MM.1S (cell line): Measurements from ENCODE around the gene WNT8B.

Source experiments
- DNase-seq: peaks from one replicate; pipeline ENCODE4 v3.0.0-alpha.2; 2015
- H2AFZ ChIP-seq: fragments of 300-600 bp; sonication (generic); 2 replicates; pipeline ENCODE4 v1.6.0; 2016; ENCODE audit warnings: antibody characterized with exemption, low read length
- H3F3A ChIP-seq: fragments of 300-600 bp; sonication (generic); 2 replicates; pipeline ENCODE4 v1.6.1; 2016; ENCODE audit warnings: mild to moderate bottlenecking, antibody characterized with exemption, low read length, moderate library complexity, mixed read lengths; ENCODE audit not compliant: insufficient read depth
- H3K27ac ChIP-seq: fragments of 300-600 bp; sonication (generic); 2 replicates; pipeline ENCODE4 v1.5.1; 2016; ENCODE audit warnings: mild to moderate bottlenecking, low read length
- H3K27me3 ChIP-seq: fragments of 300-600 bp; sonication (generic); replicated peaks from 2 replicates; pipeline ENCODE4 v1.6.0; 2016; ENCODE audit warnings: low read length; ENCODE audit not compliant: insufficient read depth
- H3K36me3 ChIP-seq: fragments of 300-600 bp; sonication (generic); replicated peaks from 2 replicates; pipeline ENCODE4 v1.6.1; 2016; ENCODE audit warnings: mild to moderate bottlenecking, low read length, mixed read lengths; ENCODE audit not compliant: insufficient read depth
- H3K4me1 ChIP-seq: fragments of 300-600 bp; sonication (generic); 2 replicates; pipeline ENCODE4 v1.6.1; 2016; ENCODE audit warnings: low read length, mixed read lengths
- H3K4me2 ChIP-seq: fragments of 300-600 bp; sonication (generic); 2 replicates; pipeline ENCODE4 v1.6.0; 2016; ENCODE audit warnings: low read depth, low read length
- H3K4me3 ChIP-seq: fragments of 300-600 bp; sonication (generic); 2 replicates; pipeline ENCODE4 v1.5.1; 2016; ENCODE audit warnings: low read length, mixed read lengths
- H3K79me2 ChIP-seq: fragments of 300-600 bp; sonication (generic); 2 replicates; pipeline ENCODE4 v1.6.1; 2016; ENCODE audit warnings: mixed run types, low read length, mixed read lengths
- H3K9ac ChIP-seq: fragments of 300-600 bp; sonication (generic); 2 replicates; pipeline ENCODE4 v1.6.1; 2016; ENCODE audit warnings: low read length, mixed read lengths
- H3K9me2 ChIP-seq: fragments of 300-600 bp; sonication (generic); replicated peaks from 2 replicates; pipeline ENCODE4 v1.6.1; 2016; ENCODE audit warnings: mild to moderate bottlenecking, low read length, mixed read lengths; ENCODE audit not compliant: insufficient read depth
- H3K9me3 ChIP-seq: fragments of 300-600 bp; sonication (generic); replicated peaks from 2 replicates; pipeline ENCODE4 v1.6.1; 2016; ENCODE audit warnings: mild to moderate bottlenecking, low read length, mixed read lengths; ENCODE audit not compliant: insufficient read depth
- H4K20me1 ChIP-seq: fragments of 300-600 bp; sonication (generic); 2 replicates; pipeline ENCODE4 v1.6.1; 2016; ENCODE audit warnings: mild to moderate bottlenecking, low read length, moderate library complexity, mixed read lengths; ENCODE audit not compliant: insufficient read depth
- CTCF ChIP-seq: fragments of 300-600 bp; sonication (generic); IDR thresholded peaks from 2 replicates; pipeline ENCODE4 v1.5.1; 2016; ENCODE audit warnings: antibody characterized with exemption, low read length, mixed read lengths
- EZH2 ChIP-seq: fragments of 300-600 bp; sonication (generic); optimal IDR thresholded peaks from 2 replicates; pipeline ENCODE3; 2017; ENCODE audit warnings: low read depth, mild to moderate bottlenecking, antibody characterized with exemption, low read length, mixed read lengths
- EZH2phosphoT487 ChIP-seq: fragments of 300-600 bp; sonication (generic); IDR thresholded peaks from 2 replicates; pipeline ENCODE4 v1.6.1; 2018; ENCODE audit warnings: antibody characterized with exemption, low read length

Gene WNT8B

GRCh38 chr10:100518761-100519241, 56.0 kb downstream of the WNT8B start:
- Histone ChIP-seq H3K27ac (no peak overlapping the region), H2AFZ (no peak overlapping the region), H3K36me3 (no peaks in the 10 kb centered on the region), H3K4me1 (peaks cover 7% of the 10 kb centered on the region; the same call in 1 of the 2 replicates), H3K27me3 (no peaks in the 10 kb centered on the region), H3K9ac (no peak overlapping the region), H3F3A (0 out of 2 replicates have a peak, but pooled peaks cover 4% of the 10 kb centered on the region), H3K4me2 (no peak overlapping the region), H4K20me1 (no peaks in the 10 kb centered on the region), H3K9me3 (no peaks in the 10 kb centered on the region), H3K79me2 (no peaks in the 10 kb centered on the region), H3K4me3 (no peak overlapping the region), H3K9me2 (no peaks in the 10 kb centered on the region)
- DNase-seq, result peak; percentile 52
- TF ChIP-seq EZH2 (no peak), CTCF (peak; percentile 78), EZH2phosphoT487 (no peak)

- Histone ChIP-seq H3K4me2 (no peak within 1 kb of the TSS), H3K9me3 (no peaks in the 10 kb centered on the region), H3K4me1 (peaks cover 7% of the 10 kb centered on the region; the same call in 1 of the 2 replicates), H3K9me2 (no peaks in the 10 kb centered on the region), H3F3A (0 out of 2 replicates have a peak, but pooled peaks cover 4% of the 10 kb centered on the region), H3K27ac (no peak within 1 kb of the TSS), H3K27me3 (no peaks in the 10 kb centered on the region), H3K9ac (no peak within 1 kb of the TSS), H3K4me3 (no peak within 1 kb of the TSS), H4K20me1 (no peaks in the 10 kb centered on the region), H2AFZ (no peak within 1 kb of the TSS), H3K36me3 (no peaks in the 10 kb centered on the region), H3K79me2 (no peaks in the 10 kb centered on the region)
- TF ChIP-seq EZH2phosphoT487 (no peak), CTCF (no peak), EZH2 (no peak)
- no peak for DNase-seq
These were observed 56.7 kb downstream of the WNT8B start, which contains the start of gene SEC31B for GRCh38 chr10:100519311-100520051. Gene SEC31B, minus strand, starts transcription at chr10:100519861. Its CDS starts 2,909 bp downstream, at chr10:100516952.

GRCh38 chr10:100520811-100521210, 58.0 kb downstream of the WNT8B start:
- no peaks in the 10 kb centered on the region for H4K20me1 ChIP-seq
- H3K79me2 ChIP-seq, result no peaks in the 10 kb centered on the region
- H3K36me3 ChIP-seq, result no peaks in the 10 kb centered on the region
- H3K27me3 ChIP-seq, result no peaks in the 10 kb centered on the region
- no peak overlapping the region for H3K4me3 ChIP-seq
- peaks cover 7% of the 10 kb centered on the region; the same call in 1 of the 2 replicates for H3K4me1 ChIP-seq
- H3K9me3 ChIP-seq, result no peaks in the 10 kb centered on the region
- H3K27ac ChIP-seq, result no peak overlapping the region
- H2AFZ ChIP-seq, result no peak overlapping the region
- H3K9ac ChIP-seq, result no peak overlapping the region
- no peak for DNase-seq
- H3K9me2 ChIP-seq, result no peaks in the 10 kb centered on the region
- TF ChIP-seq EZH2 (no peak), CTCF (no peak), EZH2phosphoT487 (no peak)
- no peak overlapping the region for H3K4me2 ChIP-seq
- H3F3A ChIP-seq, result 0 out of 2 replicates have a peak, but pooled peaks cover 4% of the 10 kb centered on the region
